Mammary epithelial cell (primary cell): ENCODE measurements around the gene HOXB1.

Experiments
- EZH2 ChIP-seq: IDR thresholded peaks from 2 replicates; pipeline ENCODE4 v1.6.1; 2012; ENCODE audit warnings: low read length, inconsistent platforms, borderline replicate concordance
- TF ChIP-seq, protein P1 (sequence below), 2 donors: IDR thresholded peaks in 1 of 2; conservative IDR thresholded peaks in 1 of 2; 2 replicates each; pipeline ENCODE4 v1.5.1; 2011 to 2012; ENCODE audit warnings: inconsistent platforms in 2 of 2, low read length in 2 of 2, mild to moderate bottlenecking in 2 of 2, control low read depth in 1 of 2, low read depth in 1 of 2; ENCODE audit not compliant: insufficient read depth in 1 of 2; ENCODE audit errors: extremely low read depth in 1 of 2

- TF ChIP-seq, protein P1, sequence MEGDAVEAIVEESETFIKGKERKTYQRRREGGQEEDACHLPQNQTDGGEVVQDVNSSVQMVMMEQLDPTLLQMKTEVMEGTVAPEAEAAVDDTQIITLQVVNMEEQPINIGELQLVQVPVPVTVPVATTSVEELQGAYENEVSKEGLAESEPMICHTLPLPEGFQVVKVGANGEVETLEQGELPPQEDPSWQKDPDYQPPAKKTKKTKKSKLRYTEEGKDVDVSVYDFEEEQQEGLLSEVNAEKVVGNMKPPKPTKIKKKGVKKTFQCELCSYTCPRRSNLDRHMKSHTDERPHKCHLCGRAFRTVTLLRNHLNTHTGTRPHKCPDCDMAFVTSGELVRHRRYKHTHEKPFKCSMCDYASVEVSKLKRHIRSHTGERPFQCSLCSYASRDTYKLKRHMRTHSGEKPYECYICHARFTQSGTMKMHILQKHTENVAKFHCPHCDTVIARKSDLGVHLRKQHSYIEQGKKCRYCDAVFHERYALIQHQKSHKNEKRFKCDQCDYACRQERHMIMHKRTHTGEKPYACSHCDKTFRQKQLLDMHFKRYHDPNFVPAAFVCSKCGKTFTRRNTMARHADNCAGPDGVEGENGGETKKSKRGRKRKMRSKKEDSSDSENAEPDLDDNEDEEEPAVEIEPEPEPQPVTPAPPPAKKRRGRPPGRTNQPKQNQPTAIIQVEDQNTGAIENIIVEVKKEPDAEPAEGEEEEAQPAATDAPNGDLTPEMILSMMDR (conservative IDR thresholded peaks at IDR 0.05 in 1 of 2, IDR thresholded peaks at IDR 0.05 in 1 of 2; ENCODE audit: extremely low read depth in 1 of 2, insufficient read depth in 1 of 2, low read depth in 1 of 2, low read length in 2 of 2), result no peak
- no peak for TF ChIP-seq EZH2
These were observed 28.5 kb upstream of the HOXB1 start for GRCh38 chr17:48559122-48559839.
